ENCODE data around the gene ZEB2. TPM values are rescaled to one million over a fixed set of nuclear protein-coding genes. Genes with fewer than 3 reads are reported as not detected.

ZEB2 gene
- total and polyA plus RNA-seq, 5 donors from 2014 or later = 0.23 to 18.1 (median 0.41) TPM; not detected in 1

DNA sequence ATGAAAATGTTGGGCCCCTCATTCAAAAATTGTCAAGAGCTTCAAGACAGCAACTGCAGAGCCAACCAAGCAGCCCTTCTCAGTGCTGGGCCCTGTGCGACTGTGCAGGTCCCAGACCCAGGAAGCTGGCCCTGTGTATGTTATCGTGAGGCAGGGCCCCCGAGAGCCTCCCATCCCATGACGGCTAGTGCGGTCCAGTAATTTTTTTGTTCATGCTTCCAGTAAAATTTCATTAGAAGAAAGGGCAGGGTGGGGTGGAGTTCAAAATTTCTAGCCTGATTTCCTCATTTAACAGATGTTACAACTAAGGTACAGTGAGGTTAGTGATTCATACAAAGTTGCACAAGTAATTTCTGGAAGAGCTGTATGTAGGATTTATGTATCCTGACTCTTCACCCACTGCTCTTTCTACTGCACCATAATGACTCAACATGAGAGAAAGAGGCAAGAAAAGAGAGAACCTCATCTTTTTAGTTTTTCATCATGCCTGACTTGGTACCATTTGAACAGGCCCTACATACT is 105.5 kb downstream of the ZEB2 start:
- no peaks in the 10 kb centered on the region for H3K36me3 ChIP-seq (ENCODE audit: control insufficient read depth, insufficient read depth, low read length)
- no peaks in the 10 kb centered on the region for H3K4me1 ChIP-seq (ENCODE audit: control insufficient read depth, insufficient read depth, low read length, poor library complexity, severe bottlenecking)
- no peaks in the 10 kb centered on the region for H3K27me3 Mint-ChIP-seq
- no peak overlapping the region for H3K27ac Mint-ChIP-seq
- no peak overlapping the region for H3K4me3 ChIP-seq (ENCODE audit: low read depth, low read length)
- H3K9me3 Mint-ChIP-seq = peaks cover 0 to 5% (median 0%) of the 10 kb centered on the region in 7 donors
- H3K4me3 Mint-ChIP-seq = no peak overlapping the region
- H3K9me3 ChIP-seq (ENCODE audit: control insufficient read depth in 2 of 2, low read length in 2 of 2) = no peaks in the 10 kb centered on the region
- H3K36me3 Mint-ChIP-seq = no peaks in the 10 kb centered on the region
- no peaks in the 10 kb centered on the region for H3K4me1 Mint-ChIP-seq
- H3K27me3 ChIP-seq (ENCODE audit: control insufficient read depth, insufficient read depth, low read length) = no peaks in the 10 kb centered on the region
- ATAC-seq (ENCODE audit: low read depth in 2 of 2) (peak in 1 of 2 donors; percentile 24), DNase-seq (peak in 1 of 3 donors; percentile 1)
- no peak overlapping the region for H3K27ac ChIP-seq (ENCODE audit: insufficient read depth, low read length, poor library complexity, severe bottlenecking)

- Histone ChIP-seq H3K4me1 (ENCODE audit: control insufficient read depth, insufficient read depth, low read length, poor library complexity, severe bottlenecking) (no peaks in the 10 kb centered on the region), H3K27me3 (ENCODE audit: control insufficient read depth, insufficient read depth, low read length) (no peaks in the 10 kb centered on the region), H3K27ac (ENCODE audit: insufficient read depth, low read length, poor library complexity, severe bottlenecking) (no peak overlapping the region), H3K36me3 (ENCODE audit: control insufficient read depth, insufficient read depth, low read length) (no peaks in the 10 kb centered on the region), H3K9me3 (ENCODE audit: control insufficient read depth in 2 of 2, low read length in 2 of 2) (no peaks in the 10 kb centered on the region), H3K4me3 (ENCODE audit: low read depth, low read length) (no peak overlapping the region)
- peaks cover 0 to 5% (median 0%) of the 10 kb centered on the region in 7 donors for H3K9me3 Mint-ChIP-seq
- H3K4me3 Mint-ChIP-seq = no peak overlapping the region
- H3K27me3 Mint-ChIP-seq = peaks cover 5% of the 10 kb centered on the region
- no peak for DNase-seq
- no peak for ATAC-seq (ENCODE audit: low read depth in 2 of 2)
- no peaks in the 10 kb centered on the region for H3K4me1 Mint-ChIP-seq
- H3K27ac Mint-ChIP-seq = no peak overlapping the region
- H3K36me3 Mint-ChIP-seq = no peaks in the 10 kb centered on the region
These were observed 107.2 kb downstream of the ZEB2 start for GRCh38 chr2:144412709-144413108.

GRCh38 chr2:144411473-144411872 is 108.4 kb downstream of the ZEB2 start:
- Histone ChIP-seq H3K27me3 (ENCODE audit: control insufficient read depth, insufficient read depth, low read length) (peaks cover 2% of the 10 kb centered on the region), H3K4me1 (ENCODE audit: control insufficient read depth, insufficient read depth, low read length, poor library complexity, severe bottlenecking) (no peaks in the 10 kb centered on the region), H3K4me3 (ENCODE audit: low read depth, low read length) (no peak overlapping the region), H3K27ac (ENCODE audit: insufficient read depth, low read length, poor library complexity, severe bottlenecking) (no peak overlapping the region), H3K36me3 (ENCODE audit: control insufficient read depth, insufficient read depth, low read length) (no peaks in the 10 kb centered on the region), H3K9me3 (ENCODE audit: control insufficient read depth in 2 of 2, low read length in 2 of 2) (no peaks in the 10 kb centered on the region)
- H3K4me1 Mint-ChIP-seq = no peaks in the 10 kb centered on the region
- H3K27ac Mint-ChIP-seq = no peak overlapping the region
- peaks cover 8% of the 10 kb centered on the region for H3K27me3 Mint-ChIP-seq
- H3K4me3 Mint-ChIP-seq = no peak overlapping the region
- DNase-seq (no peak), ATAC-seq (ENCODE audit: low read depth in 2 of 2) (no peak)
- no peaks in the 10 kb centered on the region for H3K36me3 Mint-ChIP-seq
- no peaks in the 10 kb centered on the region for H3K9me3 Mint-ChIP-seq

DNA sequence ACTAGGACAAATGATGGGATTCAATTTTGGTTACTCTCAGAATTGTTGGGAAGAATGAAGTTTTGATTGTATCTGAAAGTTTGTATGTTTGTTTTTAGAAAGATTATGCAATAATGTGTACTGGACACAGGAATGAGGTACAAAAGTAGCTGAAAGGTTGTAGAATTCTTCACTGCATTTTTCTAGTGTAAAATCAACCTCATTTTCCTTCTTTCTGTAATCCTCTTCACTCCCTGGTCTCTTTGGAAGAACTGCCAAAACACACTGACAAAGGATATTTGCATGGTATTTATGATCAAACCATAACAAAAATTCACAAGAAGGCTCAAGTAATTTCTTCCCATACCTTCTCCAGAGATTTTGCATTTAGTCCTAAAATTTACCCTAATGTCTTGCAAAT is 110.7 kb downstream of the ZEB2 start:
- Histone ChIP-seq H3K4me3 (ENCODE audit: low read depth, low read length) (no peak overlapping the region), H3K4me1 (ENCODE audit: control insufficient read depth, insufficient read depth, low read length, poor library complexity, severe bottlenecking) (no peaks in the 10 kb centered on the region), H3K27me3 (ENCODE audit: control insufficient read depth, insufficient read depth, low read length) (peaks cover 7% of the 10 kb centered on the region), H3K27ac (ENCODE audit: insufficient read depth, low read length, poor library complexity, severe bottlenecking) (no peak overlapping the region), H3K36me3 (ENCODE audit: control insufficient read depth, insufficient read depth, low read length) (no peaks in the 10 kb centered on the region), H3K9me3 (ENCODE audit: control insufficient read depth in 2 of 2, low read length in 2 of 2) (no peaks in the 10 kb centered on the region)
- Mint-ChIP-seq H3K4me1 (no peaks in the 10 kb centered on the region), H3K27me3 (peaks cover 16% of the 10 kb centered on the region), H3K4me3 (no peak overlapping the region), H3K9me3 (no peaks in the 10 kb centered on the region), H3K36me3 (no peaks in the 10 kb centered on the region), H3K27ac (no peak overlapping the region)
- DNase-seq (no peak), ATAC-seq (ENCODE audit: low read depth in 2 of 2) (no peak)

DNA sequence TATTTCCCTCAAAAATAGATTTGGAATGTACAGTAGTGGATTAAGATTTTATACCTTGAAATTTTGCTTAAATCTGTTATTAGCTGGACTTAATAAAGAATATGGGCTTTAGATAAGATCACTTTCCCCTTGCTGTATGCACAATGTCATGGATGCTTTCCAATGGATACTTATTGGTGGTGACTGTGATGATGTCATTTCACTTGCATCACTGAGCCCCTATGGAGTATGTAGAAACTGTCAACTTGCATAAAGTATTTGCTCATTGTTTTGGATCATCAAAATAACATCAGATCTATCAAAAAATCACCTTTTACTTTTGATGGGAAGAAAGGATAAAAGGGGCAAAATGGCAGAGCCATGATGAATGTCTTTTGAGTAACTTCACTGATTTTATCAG is 112.7 kb downstream of the ZEB2 start:
- ATAC-seq (ENCODE audit: low read depth in 2 of 2) (no peak), DNase-seq (no peak)
- Histone ChIP-seq H3K27ac (ENCODE audit: insufficient read depth, low read length, poor library complexity, severe bottlenecking) (no peak overlapping the region), H3K4me3 (ENCODE audit: low read depth, low read length) (no peak overlapping the region), H3K4me1 (ENCODE audit: control insufficient read depth, insufficient read depth, low read length, poor library complexity, severe bottlenecking) (no peaks in the 10 kb centered on the region), H3K36me3 (ENCODE audit: control insufficient read depth, insufficient read depth, low read length) (no peaks in the 10 kb centered on the region), H3K9me3 (ENCODE audit: control insufficient read depth in 2 of 2, low read length in 2 of 2) (no peaks in the 10 kb centered on the region), H3K27me3 (ENCODE audit: control insufficient read depth, insufficient read depth, low read length) (peaks cover 7% of the 10 kb centered on the region)
- no peaks in the 10 kb centered on the region for H3K4me1 Mint-ChIP-seq
- H3K36me3 Mint-ChIP-seq = no peaks in the 10 kb centered on the region
- no peaks in the 10 kb centered on the region for H3K9me3 Mint-ChIP-seq
- no peak overlapping the region for H3K27ac Mint-ChIP-seq
- H3K4me3 Mint-ChIP-seq = no peak overlapping the region
- H3K27me3 Mint-ChIP-seq = peaks cover 26% of the 10 kb centered on the region

DNA sequence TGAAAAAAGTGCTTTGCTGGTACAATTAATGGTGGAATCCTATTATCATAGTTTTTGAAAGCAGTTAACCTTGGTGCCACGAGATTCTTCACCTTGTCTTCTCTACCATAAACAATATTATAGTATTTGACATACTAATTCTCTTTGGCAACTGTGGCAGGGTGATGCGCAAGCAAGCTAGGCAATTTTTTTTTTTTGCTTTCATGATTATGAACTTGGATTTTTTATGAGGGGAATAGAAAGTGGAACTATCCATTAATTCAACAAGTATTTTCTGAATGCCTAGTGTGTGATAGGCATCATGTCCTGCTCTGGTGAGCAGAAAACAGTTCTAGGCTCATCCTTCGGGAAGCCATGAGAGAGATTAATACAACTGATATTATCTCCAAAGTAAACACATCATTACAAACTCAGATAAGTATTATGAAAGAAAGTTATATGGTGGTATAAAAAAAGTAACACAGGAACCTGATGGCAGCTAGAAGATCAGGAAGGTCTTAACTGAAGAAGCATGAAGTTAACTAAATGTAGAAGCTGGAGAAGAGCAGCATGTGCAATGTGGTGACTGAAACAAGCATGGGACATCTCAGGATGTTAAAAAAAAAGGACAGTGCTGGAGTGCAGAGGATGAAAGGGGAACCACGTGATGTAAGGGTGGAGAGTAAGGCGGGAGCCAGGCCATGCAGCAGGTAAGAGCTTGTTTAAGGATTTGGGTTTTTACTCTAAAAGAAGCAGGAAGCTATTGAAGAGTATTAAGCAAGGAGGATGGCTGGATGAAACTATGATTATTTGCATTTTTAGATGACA is 113.7 kb downstream of the ZEB2 start:
- Histone ChIP-seq H3K27ac (ENCODE audit: insufficient read depth, low read length, poor library complexity, severe bottlenecking) (no peak overlapping the region), H3K27me3 (ENCODE audit: control insufficient read depth, insufficient read depth, low read length) (peaks cover 7% of the 10 kb centered on the region), H3K4me1 (ENCODE audit: control insufficient read depth, insufficient read depth, low read length, poor library complexity, severe bottlenecking) (no peaks in the 10 kb centered on the region), H3K36me3 (ENCODE audit: control insufficient read depth, insufficient read depth, low read length) (no peaks in the 10 kb centered on the region), H3K9me3 (ENCODE audit: control insufficient read depth in 2 of 2, low read length in 2 of 2) (no peaks in the 10 kb centered on the region), H3K4me3 (ENCODE audit: low read depth, low read length) (no peak overlapping the region)
- Mint-ChIP-seq H3K4me3 (no peak overlapping the region), H3K27ac (no peak overlapping the region), H3K27me3 (peaks cover 26% of the 10 kb centered on the region), H3K36me3 (no peaks in the 10 kb centered on the region), H3K9me3 (no peaks in the 10 kb centered on the region), H3K4me1 (no peaks in the 10 kb centered on the region)
- no peak for DNase-seq
- no peak for ATAC-seq (ENCODE audit: low read depth in 2 of 2)

DNA sequence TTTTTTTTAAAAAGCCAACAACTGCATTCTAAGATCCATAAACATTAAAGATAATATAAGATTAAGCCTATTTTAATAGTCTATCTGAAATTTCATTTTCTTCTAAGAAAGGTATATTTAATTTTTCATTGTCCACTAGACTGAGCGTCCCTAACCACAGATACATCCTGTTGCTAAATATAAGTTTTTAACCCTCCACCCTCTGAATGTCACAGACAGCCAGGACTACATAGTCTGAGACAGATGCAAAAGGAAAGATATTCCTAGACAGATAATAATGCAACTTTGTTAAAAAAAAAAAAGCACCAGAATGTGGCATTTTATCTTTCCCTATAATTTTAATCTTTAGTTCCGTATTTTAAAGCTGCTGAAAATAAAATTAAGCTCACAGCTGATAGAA is 114.6 kb downstream of the ZEB2 start:
- Histone ChIP-seq H3K9me3 (ENCODE audit: control insufficient read depth in 2 of 2, low read length in 2 of 2) (no peaks in the 10 kb centered on the region), H3K4me1 (ENCODE audit: control insufficient read depth, insufficient read depth, low read length, poor library complexity, severe bottlenecking) (no peaks in the 10 kb centered on the region), H3K27me3 (ENCODE audit: control insufficient read depth, insufficient read depth, low read length) (peaks cover 7% of the 10 kb centered on the region), H3K4me3 (ENCODE audit: low read depth, low read length) (no peak overlapping the region), H3K36me3 (ENCODE audit: control insufficient read depth, insufficient read depth, low read length) (no peaks in the 10 kb centered on the region), H3K27ac (ENCODE audit: insufficient read depth, low read length, poor library complexity, severe bottlenecking) (no peak overlapping the region)
- ATAC-seq (ENCODE audit: low read depth in 2 of 2) = no peak
- no peaks in the 10 kb centered on the region for H3K36me3 Mint-ChIP-seq
- H3K9me3 Mint-ChIP-seq = no peaks in the 10 kb centered on the region
- no peak for DNase-seq
- H3K4me3 Mint-ChIP-seq = no peak overlapping the region
- peaks cover 26% of the 10 kb centered on the region for H3K27me3 Mint-ChIP-seq
- no peak overlapping the region for H3K27ac Mint-ChIP-seq
- H3K4me1 Mint-ChIP-seq = no peaks in the 10 kb centered on the region
